Breast epithelium (tissue), 3 donors: Measurements from ENCODE around the gene OVAAL.

Source experiments
- POLR2A ChIP-seq: fragments of 450-650 bp; IDR thresholded peaks from one replicate; pipeline ENCODE4 v1.6.1; 2016; ENCODE audit warnings: antibody characterized with exemption, mild to moderate bottlenecking, moderate library complexity
- TF ChIP-seq, protein P1 (sequence below), 3 donors: fragments of 450-650 bp; IDR thresholded peaks; one replicate each; pipeline ENCODE4 v1.5.1; 2016 to 2017; ENCODE audit warnings: antibody characterized with exemption in 3 of 3, mild to moderate bottlenecking in 3 of 3, moderate library complexity in 3 of 3

DNA sequence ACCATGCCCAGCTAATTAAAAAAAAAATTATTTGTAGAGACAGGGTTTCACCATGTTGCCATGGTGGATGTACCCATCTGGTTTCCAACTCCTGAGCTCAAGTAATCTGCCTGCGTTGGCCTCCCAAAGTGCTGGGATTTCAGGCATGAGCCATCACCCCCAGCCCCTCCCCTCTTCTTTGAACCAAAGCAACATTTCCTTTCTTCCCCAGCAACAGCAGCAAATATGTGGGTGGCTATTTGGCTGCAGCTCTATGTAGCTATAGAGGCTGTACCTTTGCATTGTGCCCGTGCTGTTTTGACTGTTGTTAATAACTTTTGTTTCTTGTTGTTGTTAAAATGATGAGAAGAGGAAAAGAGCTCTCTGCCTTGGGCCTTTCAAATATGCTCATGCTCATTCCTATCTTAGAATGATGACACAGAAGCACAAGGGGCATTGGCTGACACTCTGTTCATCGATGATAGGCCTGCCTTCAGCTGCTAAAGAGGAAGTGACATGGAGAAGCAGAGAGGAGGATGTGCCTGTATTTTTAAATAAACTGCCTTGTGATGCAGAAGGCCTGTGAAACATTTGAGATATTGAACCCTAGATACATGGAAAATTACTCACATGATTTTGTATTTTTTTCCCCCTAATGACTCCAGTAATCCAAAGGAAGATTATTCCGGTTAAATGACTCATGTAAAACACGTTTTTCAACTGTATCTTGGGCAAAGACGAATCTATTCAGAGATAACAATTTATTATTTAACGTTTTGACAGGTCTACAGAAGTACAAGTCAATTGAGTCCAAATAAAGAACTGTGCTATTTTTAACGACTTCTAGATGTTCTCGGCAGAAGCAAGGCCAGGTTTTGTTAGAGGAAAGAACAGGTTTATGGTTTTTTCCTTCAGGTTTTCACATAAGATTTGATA, 52.5 kb downstream of the OVAAL start:
- no peak for TF ChIP-seq POLR2A
- TF ChIP-seq, protein P1, sequence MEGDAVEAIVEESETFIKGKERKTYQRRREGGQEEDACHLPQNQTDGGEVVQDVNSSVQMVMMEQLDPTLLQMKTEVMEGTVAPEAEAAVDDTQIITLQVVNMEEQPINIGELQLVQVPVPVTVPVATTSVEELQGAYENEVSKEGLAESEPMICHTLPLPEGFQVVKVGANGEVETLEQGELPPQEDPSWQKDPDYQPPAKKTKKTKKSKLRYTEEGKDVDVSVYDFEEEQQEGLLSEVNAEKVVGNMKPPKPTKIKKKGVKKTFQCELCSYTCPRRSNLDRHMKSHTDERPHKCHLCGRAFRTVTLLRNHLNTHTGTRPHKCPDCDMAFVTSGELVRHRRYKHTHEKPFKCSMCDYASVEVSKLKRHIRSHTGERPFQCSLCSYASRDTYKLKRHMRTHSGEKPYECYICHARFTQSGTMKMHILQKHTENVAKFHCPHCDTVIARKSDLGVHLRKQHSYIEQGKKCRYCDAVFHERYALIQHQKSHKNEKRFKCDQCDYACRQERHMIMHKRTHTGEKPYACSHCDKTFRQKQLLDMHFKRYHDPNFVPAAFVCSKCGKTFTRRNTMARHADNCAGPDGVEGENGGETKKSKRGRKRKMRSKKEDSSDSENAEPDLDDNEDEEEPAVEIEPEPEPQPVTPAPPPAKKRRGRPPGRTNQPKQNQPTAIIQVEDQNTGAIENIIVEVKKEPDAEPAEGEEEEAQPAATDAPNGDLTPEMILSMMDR (IDR thresholded peaks at IDR 0.05) = no peak
